GM12891 (cell line): ENCODE results near the gene DHRSX.
"Not testable (repeated sequence)": the region's sequence is repeated elsewhere in the genome, so short reads cannot be mapped to it uniquely, and the experiment has no call there.

ENCODE experiments used
- DNase-seq: peaks from one replicate; pipeline ENCODE4 v3.0.0; 2011; ENCODE audit warnings: low spot score; ENCODE audit not compliant: insufficient read length
- FAIRE-seq: peaks from 2 replicates; lab custom pipeline; 2011; peaks lifted over from hg19 to GRCh38; lab: Jason Lieb, UNC
- PAX5 ChIP-seq: IDR thresholded peaks from 2 replicates; pipeline ENCODE4 v1.6.1; 2011; ENCODE audit warnings: low read length, moderate library complexity, mild to moderate bottlenecking; ENCODE audit not compliant: insufficient read depth, severe bottlenecking
- POLR2A ChIP-seq: IDR thresholded peaks from 2 replicates; pipeline ENCODE4 v1.6.1; 2011; ENCODE audit warnings: low read depth, low read length, control low read depth
- POLR2AphosphoS5 ChIP-seq: IDR thresholded peaks from 2 replicates; pipeline ENCODE4 v1.6.1; 2011; ENCODE audit warnings: low read depth, low read length, control low read depth
- POU2F2 ChIP-seq: IDR thresholded peaks from 2 replicates; pipeline ENCODE4 v1.6.1; 2011; ENCODE audit warnings: low read depth, mild to moderate bottlenecking, control low read depth, low read length, moderate library complexity
- SPI1 ChIP-seq: IDR thresholded peaks from 2 replicates; pipeline ENCODE4 v1.6.1; 2011; ENCODE audit warnings: low read depth, low read length, control low read depth
- TAF1 ChIP-seq: IDR thresholded peaks from 2 replicates; pipeline ENCODE4 v1.6.1; 2011; ENCODE audit warnings: low read depth, low read length, control low read depth

Gene DHRSX

GRCh38 chrX:2266445-2267349 is 234.1 kb downstream of the DHRSX start:
- TF ChIP-seq POLR2AphosphoS5 (no peak), TAF1 (no peak), POU2F2 (no peak), POLR2A (no peak), PAX5 (no peak), SPI1 (no peak)
- DNase-seq (no peak), FAIRE-seq (no peak)

- peak; percentile 74 for FAIRE-seq
Measured at GRCh38 chrX:2265658-2266444, 234.9 kb downstream of the DHRSX start.

DNA sequence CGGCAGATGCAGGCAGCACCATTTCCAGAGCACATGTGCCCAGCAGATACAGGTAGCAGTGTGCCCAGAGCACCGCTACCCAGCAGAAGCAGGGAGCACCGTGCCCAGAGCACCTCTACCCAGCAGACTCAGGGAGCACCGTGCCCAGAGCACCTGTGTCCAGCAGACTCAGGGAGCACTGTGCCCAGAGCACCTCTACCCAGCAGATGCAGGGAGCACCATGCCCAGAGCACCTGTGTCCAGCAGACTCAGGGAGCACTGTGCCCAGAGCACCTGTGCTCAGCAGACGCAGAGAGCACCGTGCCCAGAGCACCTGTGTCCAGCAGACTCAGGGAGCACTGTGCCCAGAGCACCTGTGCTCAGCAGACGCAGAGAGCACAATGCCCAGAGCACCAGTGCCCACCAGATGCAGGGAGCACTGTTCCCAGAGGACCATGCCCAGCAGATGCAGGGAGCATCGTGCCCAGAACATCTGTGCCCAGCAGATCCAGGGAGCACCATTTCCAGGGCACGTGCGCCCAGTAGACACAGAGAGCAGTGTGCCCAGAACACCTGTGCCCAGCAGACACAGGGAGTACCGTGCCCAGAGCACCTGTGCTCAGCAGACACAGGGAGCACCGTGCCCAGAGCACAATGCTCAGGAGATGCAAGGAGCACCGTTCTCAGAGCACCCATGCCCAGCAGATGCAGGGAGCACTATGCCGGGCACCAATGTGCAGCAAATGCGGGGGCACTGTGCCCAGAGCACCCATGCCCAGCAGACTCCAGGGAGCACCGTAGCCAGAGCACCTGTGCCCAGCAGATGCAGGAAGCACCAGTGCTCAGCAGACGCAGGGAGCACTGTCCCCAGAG is 236.4 kb downstream of the DHRSX start:
- FAIRE-seq: peak; percentile 45
- no peak for DNase-seq

More at GRCh38 chrX:2265658-2266444, 234.9 kb downstream of the DHRSX start:
- DNase-seq: not testable (repeated sequence)

DNA sequence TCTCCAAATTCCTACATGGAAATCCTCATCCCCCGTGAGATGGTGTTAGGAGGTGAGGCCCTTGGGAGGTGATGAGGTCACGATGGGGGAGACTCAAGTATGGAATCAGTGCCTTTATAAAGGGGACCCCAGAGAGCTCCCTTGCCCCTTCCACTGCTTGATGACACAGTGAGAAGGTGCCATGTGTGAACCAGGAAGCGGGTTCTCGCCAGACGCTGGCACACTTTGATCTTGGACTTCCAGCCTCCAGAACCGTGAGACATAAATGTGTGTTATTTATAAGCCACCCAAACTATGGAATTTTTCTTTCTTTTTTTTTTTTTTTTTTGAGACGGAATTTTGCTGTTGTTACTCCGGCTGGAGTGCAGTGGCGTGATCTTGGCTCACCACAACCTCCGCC is 237.6 kb downstream of the DHRSX start:
- FAIRE-seq (no peak), DNase-seq (no peak)
- no peak for TF ChIP-seq SPI1
- no peak for TF ChIP-seq POU2F2
- no peak for TF ChIP-seq PAX5
- TF ChIP-seq POLR2A: no peak
- no peak for TF ChIP-seq TAF1

More for the DNA sequence above, 236.4 kb downstream of the DHRSX start:
- TF ChIP-seq POLR2A (no peak), SPI1 (no peak), TAF1 (no peak), PAX5 (no peak), POU2F2 (no peak), POLR2AphosphoS5 (no peak)

DNA sequence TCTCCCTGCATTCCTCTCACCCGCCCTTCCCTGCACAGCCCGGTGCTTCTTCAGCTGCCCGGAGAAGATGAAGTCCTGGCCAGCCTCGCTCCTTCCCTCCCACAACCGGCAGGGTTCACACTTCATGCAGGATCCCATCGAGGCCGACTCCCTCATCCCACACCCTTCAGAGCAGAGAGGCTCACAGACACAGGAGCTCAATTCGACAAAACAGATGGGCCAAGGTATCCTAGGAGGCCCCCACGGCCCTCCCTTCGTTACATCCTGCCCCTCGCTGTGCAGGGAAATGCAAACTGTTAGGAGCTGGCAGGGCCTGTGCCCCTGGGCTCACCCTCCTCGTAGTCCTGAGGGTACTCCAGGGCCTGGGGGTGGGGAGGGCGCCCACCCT is 238.1 kb downstream of the DHRSX start:
- FAIRE-seq (no peak), DNase-seq (no peak)
- TF ChIP-seq TAF1: no peak
- TF ChIP-seq SPI1: no peak
- no peak for TF ChIP-seq PAX5
- TF ChIP-seq POLR2AphosphoS5: no peak
- no peak for TF ChIP-seq POLR2A
- no peak for TF ChIP-seq POU2F2

GRCh38 chrX:2261831-2262667 is 238.7 kb downstream of the DHRSX start:
- FAIRE-seq (peak; percentile 77), DNase-seq (no peak)
- TF ChIP-seq TAF1: no peak
- no peak for TF ChIP-seq PAX5
- no peak for TF ChIP-seq POLR2A
- TF ChIP-seq POU2F2: no peak
- TF ChIP-seq POLR2AphosphoS5: no peak
- TF ChIP-seq SPI1: no peak

DNA sequence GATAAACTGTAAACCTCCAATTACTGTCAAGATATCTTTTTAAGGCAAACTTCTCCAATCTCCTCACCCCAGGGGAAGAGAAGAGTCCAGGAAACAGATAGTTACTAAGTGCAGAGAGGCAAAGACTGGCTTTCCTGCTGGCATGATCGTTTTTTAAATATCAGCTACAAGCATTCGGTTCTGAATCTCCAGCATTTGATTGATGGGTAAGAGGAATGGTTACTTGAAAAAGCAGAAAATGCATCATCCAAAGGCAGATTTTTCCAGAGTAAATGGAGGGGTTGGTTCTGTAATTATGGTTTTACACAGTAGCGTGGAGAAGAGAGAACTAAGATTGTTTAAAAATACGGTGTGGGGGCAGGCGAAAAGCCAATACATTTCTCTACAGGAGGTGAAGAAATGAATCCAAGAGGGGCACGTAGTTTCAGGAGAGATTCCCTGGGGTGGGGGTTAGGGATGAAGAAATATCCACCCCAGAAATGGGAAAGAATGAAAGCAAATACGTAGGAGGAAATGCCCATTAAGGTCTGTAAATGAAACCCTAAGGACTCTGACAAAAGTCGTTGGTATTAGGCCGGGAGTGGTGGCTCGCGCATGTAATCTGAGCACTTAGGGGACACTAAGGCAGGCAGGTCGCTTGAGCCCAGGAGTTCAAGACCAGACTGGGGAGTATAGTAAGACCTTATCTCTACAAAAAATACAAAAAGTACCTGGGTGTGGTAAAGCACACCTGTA is 248.3 kb downstream of the DHRSX start:
- DNase-seq: no peak
- no peak for FAIRE-seq
- no peak for TF ChIP-seq PAX5
- TF ChIP-seq TAF1: no peak
- no peak for TF ChIP-seq POLR2AphosphoS5
- TF ChIP-seq POU2F2: no peak

DNA sequence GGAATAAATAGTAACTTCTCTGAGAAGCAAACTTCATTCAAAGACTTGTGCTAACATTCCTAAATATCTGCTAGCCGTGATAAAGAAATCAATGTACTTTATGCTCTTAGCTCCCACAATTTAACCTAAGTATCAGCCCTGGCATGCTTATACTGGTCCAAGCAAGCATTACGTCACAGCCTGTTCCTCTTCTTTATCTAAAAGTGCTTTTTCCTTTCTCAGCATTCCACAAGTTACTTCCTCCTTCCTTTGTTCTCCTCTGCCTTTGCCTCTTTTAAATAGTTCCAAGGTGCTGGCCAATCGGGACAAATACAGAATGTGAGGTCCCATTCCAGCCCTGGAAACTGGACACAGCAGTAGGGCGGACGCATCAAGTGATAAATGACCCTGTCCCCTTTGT is 249.6 kb downstream of the DHRSX start:
- TF ChIP-seq POLR2A (no peak), SPI1 (no peak), PAX5 (no peak), POLR2AphosphoS5 (no peak), POU2F2 (no peak), TAF1 (no peak)
- FAIRE-seq: no peak

More for the DNA sequence above, 249.6 kb downstream of the DHRSX start:
- no peak for DNase-seq
